Measurements from ENCODE around the gene FARP1. TPM values are rescaled to one million over a fixed set of nuclear protein-coding genes. Genes with fewer than 3 reads are reported as not detected.

The FARP1 gene
- polyA plus RNA-seq, 2 donors, result 2.2 to 2.3 TPM

DNA sequence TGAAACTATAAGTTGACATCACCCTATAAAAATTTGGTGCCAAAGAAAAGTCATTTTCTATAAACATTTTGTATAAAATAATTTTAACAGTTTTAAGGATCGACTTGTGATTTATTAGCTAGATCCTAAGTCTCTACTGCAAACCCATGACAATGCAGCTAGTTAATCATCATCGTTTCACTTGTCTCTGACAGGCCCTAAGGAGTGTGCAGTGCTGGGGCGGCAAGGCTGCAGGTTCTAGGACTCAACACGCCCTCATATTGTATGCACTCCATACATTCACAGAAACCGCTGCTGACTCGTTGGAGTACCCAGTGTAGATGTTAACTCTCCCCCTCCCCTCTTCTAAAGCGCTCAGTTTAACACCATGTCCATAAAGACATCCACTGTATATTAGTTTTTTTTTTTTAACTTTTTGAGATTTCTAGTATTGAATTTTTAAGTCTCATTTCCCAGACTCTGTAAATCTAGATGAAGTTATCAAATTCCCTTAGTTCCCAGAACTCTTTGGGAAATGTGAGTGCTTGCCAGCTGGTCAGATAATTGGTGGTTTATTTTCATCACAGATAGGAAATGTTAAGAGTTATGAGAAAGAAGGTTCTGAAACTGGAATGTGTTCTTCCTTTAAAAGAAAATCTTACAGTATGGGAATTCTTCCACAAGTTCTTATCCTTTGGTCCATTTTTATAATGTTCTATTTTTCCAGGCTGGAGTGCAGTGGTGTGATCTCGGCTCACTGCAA, 197.0 kb downstream of the FARP1 start:
- H3K9me3 ChIP-seq (ENCODE audit: control insufficient read depth in 2 of 2, insufficient read depth in 1 of 2, low read depth in 1 of 2, low read length in 1 of 2), result no peaks in the 10 kb centered on the region
- no peak overlapping the region for H3K27ac ChIP-seq (ENCODE audit: low read depth in 2 of 2, low read length in 1 of 2)
- no peaks in the 10 kb centered on the region for H3K27me3 ChIP-seq (ENCODE audit: control insufficient read depth in 1 of 2, insufficient read depth in 2 of 2, low read length in 2 of 2)
- no peaks in the 10 kb centered on the region for H3K4me1 ChIP-seq (ENCODE audit: control insufficient read depth in 2 of 2, insufficient read depth in 2 of 2, low read length in 1 of 2)
- H3K36me3 ChIP-seq (ENCODE audit: control insufficient read depth in 2 of 2, insufficient read depth in 2 of 2, low read length in 1 of 2), result no peaks in the 10 kb centered on the region
- WGBS, 2 donors, result 80 to 81% methylated on average over 8 of the region's 8 CpGs
- H3K4me3 ChIP-seq (ENCODE audit: low read depth in 1 of 2, low read length in 2 of 2), result no peak overlapping the region

- H3K27ac ChIP-seq (ENCODE audit: low read depth in 2 of 2, low read length in 1 of 2), result no peak overlapping the region
- 87 to 90% methylated on average over 4 of the region's 4 CpGs for WGBS, 2 donors
- no peak overlapping the region for H3K4me3 ChIP-seq (ENCODE audit: low read depth in 1 of 2, low read length in 2 of 2)
- H3K36me3 ChIP-seq (ENCODE audit: control insufficient read depth in 2 of 2, insufficient read depth in 2 of 2, low read length in 1 of 2), result no peaks in the 10 kb centered on the region
- no peaks in the 10 kb centered on the region for H3K4me1 ChIP-seq (ENCODE audit: control insufficient read depth in 2 of 2, insufficient read depth in 2 of 2, low read length in 1 of 2)
- H3K27me3 ChIP-seq (ENCODE audit: control insufficient read depth in 1 of 2, insufficient read depth in 2 of 2, low read length in 2 of 2), result no peaks in the 10 kb centered on the region
- H3K9me3 ChIP-seq (ENCODE audit: control insufficient read depth in 2 of 2, insufficient read depth in 1 of 2, low read depth in 1 of 2, low read length in 1 of 2), result no peaks in the 10 kb centered on the region
Observed at GRCh38 chr13:98342953-98343352, 200.1 kb downstream of the FARP1 start.

DNA sequence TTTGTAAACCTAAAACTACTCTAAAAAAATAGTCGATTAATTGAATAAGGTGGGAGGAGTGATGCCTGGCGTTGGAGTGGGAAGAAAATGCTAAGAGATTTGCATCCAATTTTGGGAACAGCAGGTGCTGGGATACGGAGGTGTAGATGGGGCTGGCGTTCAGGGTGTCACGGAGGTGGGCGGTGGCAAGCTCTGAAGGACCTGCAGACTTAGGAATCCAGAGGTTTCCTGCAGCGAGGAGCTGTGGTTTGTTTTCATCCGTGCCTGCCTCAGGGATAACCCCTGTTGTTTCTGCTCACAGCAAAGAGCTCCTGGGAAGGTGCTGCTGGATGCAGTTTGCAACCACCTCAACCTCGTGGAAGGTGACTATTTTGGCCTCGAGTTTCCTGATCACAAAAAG, 200.6 kb downstream of the FARP1 start:
- Histone ChIP-seq H3K36me3 (ENCODE audit: control insufficient read depth in 2 of 2, insufficient read depth in 2 of 2, low read length in 1 of 2) (no peaks in the 10 kb centered on the region), H3K27ac (ENCODE audit: low read depth in 2 of 2, low read length in 1 of 2) (no peak overlapping the region), H3K4me3 (ENCODE audit: low read depth in 1 of 2, low read length in 2 of 2) (no peak overlapping the region), H3K9me3 (ENCODE audit: control insufficient read depth in 2 of 2, insufficient read depth in 1 of 2, low read depth in 1 of 2, low read length in 1 of 2) (no peaks in the 10 kb centered on the region), H3K4me1 (ENCODE audit: control insufficient read depth in 2 of 2, insufficient read depth in 2 of 2, low read length in 1 of 2) (no peaks in the 10 kb centered on the region), H3K27me3 (ENCODE audit: control insufficient read depth in 1 of 2, insufficient read depth in 2 of 2, low read length in 2 of 2) (no peaks in the 10 kb centered on the region)
- 83 to 87% methylated on average over 10 of the region's 10 CpGs for WGBS, 2 donors

GRCh38 chr13:98344392-98344791, 201.5 kb downstream of the FARP1 start:
- no peak overlapping the region for H3K4me3 ChIP-seq (ENCODE audit: low read depth in 1 of 2, low read length in 2 of 2)
- H3K36me3 ChIP-seq (ENCODE audit: control insufficient read depth in 2 of 2, insufficient read depth in 2 of 2, low read length in 1 of 2), result no peaks in the 10 kb centered on the region
- 90% methylated on average over 10 of the region's 10 CpGs for WGBS, 2 donors
- no peaks in the 10 kb centered on the region for H3K9me3 ChIP-seq (ENCODE audit: control insufficient read depth in 2 of 2, insufficient read depth in 1 of 2, low read depth in 1 of 2, low read length in 1 of 2)
- no peaks in the 10 kb centered on the region for H3K4me1 ChIP-seq (ENCODE audit: control insufficient read depth in 2 of 2, insufficient read depth in 2 of 2, low read length in 1 of 2)
- H3K27ac ChIP-seq (ENCODE audit: low read depth in 2 of 2, low read length in 1 of 2), result no peak overlapping the region
- H3K27me3 ChIP-seq (ENCODE audit: control insufficient read depth in 1 of 2, insufficient read depth in 2 of 2, low read length in 2 of 2), result no peaks in the 10 kb centered on the region

GRCh38 chr13:98345107-98345935, 202.4 kb downstream of the FARP1 start:
- Histone ChIP-seq H3K9me3 (ENCODE audit: control insufficient read depth in 2 of 2, insufficient read depth in 1 of 2, low read depth in 1 of 2, low read length in 1 of 2) (no peaks in the 10 kb centered on the region), H3K4me3 (ENCODE audit: low read depth in 1 of 2, low read length in 2 of 2) (no peak overlapping the region), H3K27me3 (ENCODE audit: control insufficient read depth in 1 of 2, insufficient read depth in 2 of 2, low read length in 2 of 2) (no peaks in the 10 kb centered on the region), H3K27ac (ENCODE audit: low read depth in 2 of 2, low read length in 1 of 2) (no peak overlapping the region), H3K4me1 (ENCODE audit: control insufficient read depth in 2 of 2, insufficient read depth in 2 of 2, low read length in 1 of 2) (no peaks in the 10 kb centered on the region), H3K36me3 (ENCODE audit: control insufficient read depth in 2 of 2, insufficient read depth in 2 of 2, low read length in 1 of 2) (no peaks in the 10 kb centered on the region)
- 79 to 86% methylated on average over 12 of the region's 12 CpGs for WGBS, 2 donors

- 90 to 94% methylated on average over 10 of the region's 10 CpGs for WGBS, 2 donors
- Histone ChIP-seq H3K9me3 (ENCODE audit: control insufficient read depth in 2 of 2, insufficient read depth in 1 of 2, low read depth in 1 of 2, low read length in 1 of 2) (no peaks in the 10 kb centered on the region), H3K27ac (ENCODE audit: low read depth in 2 of 2, low read length in 1 of 2) (no peak overlapping the region), H3K27me3 (ENCODE audit: control insufficient read depth in 1 of 2, insufficient read depth in 2 of 2, low read length in 2 of 2) (no peaks in the 10 kb centered on the region), H3K4me1 (ENCODE audit: control insufficient read depth in 2 of 2, insufficient read depth in 2 of 2, low read length in 1 of 2) (no peaks in the 10 kb centered on the region), H3K36me3 (ENCODE audit: control insufficient read depth in 2 of 2, insufficient read depth in 2 of 2, low read length in 1 of 2) (no peaks in the 10 kb centered on the region), H3K4me3 (ENCODE audit: low read depth in 1 of 2, low read length in 2 of 2) (no peak overlapping the region)
Observed at GRCh38 chr13:98346904-98347636, 204.2 kb downstream of the FARP1 start.

DNA sequence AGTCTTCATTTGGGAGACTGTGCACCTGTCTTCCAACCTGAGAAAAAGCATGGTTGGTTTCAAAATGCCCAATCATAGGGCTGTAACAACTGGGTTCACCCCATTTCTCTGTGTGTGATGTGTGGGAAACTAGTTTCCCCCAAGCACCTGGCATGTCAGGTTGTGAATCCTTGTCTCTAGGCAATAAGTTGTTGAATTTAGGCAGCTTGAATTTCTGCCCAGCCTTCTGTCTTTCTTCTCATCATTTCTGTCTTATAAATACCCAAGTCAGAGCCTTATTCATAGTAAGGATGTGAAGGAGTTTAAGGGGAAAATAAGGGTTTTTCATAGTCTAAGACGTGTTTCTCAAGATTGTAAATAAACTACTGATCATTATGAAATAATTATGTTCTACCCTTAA, 204.9 kb downstream of the FARP1 start:
- Histone ChIP-seq H3K9me3 (ENCODE audit: control insufficient read depth in 2 of 2, insufficient read depth in 1 of 2, low read depth in 1 of 2, low read length in 1 of 2) (no peaks in the 10 kb centered on the region), H3K27ac (ENCODE audit: low read depth in 2 of 2, low read length in 1 of 2) (no peak overlapping the region), H3K4me3 (ENCODE audit: low read depth in 1 of 2, low read length in 2 of 2) (no peak overlapping the region), H3K36me3 (ENCODE audit: control insufficient read depth in 2 of 2, insufficient read depth in 2 of 2, low read length in 1 of 2) (no peaks in the 10 kb centered on the region), H3K27me3 (ENCODE audit: control insufficient read depth in 1 of 2, insufficient read depth in 2 of 2, low read length in 2 of 2) (no peaks in the 10 kb centered on the region), H3K4me1 (ENCODE audit: control insufficient read depth in 2 of 2, insufficient read depth in 2 of 2, low read length in 1 of 2) (no peaks in the 10 kb centered on the region)
- 89 to 90% methylated on average over 1 of the region's 1 CpG for WGBS, 2 donors

GRCh38 chr13:98348466-98349200, 205.7 kb downstream of the FARP1 start:
- H3K36me3 ChIP-seq (ENCODE audit: control insufficient read depth in 2 of 2, insufficient read depth in 2 of 2, low read length in 1 of 2), result no peaks in the 10 kb centered on the region
- H3K4me1 ChIP-seq (ENCODE audit: control insufficient read depth in 2 of 2, insufficient read depth in 2 of 2, low read length in 1 of 2), result no peaks in the 10 kb centered on the region
- WGBS, 2 donors, result 46 to 66% methylated on average over 16 of the region's 16 CpGs
- no peak overlapping the region for H3K4me3 ChIP-seq (ENCODE audit: low read depth in 1 of 2, low read length in 2 of 2)
- no peaks in the 10 kb centered on the region for H3K27me3 ChIP-seq (ENCODE audit: control insufficient read depth in 1 of 2, insufficient read depth in 2 of 2, low read length in 2 of 2)
- H3K9me3 ChIP-seq (ENCODE audit: control insufficient read depth in 2 of 2, insufficient read depth in 1 of 2, low read depth in 1 of 2, low read length in 1 of 2), result no peaks in the 10 kb centered on the region
- H3K27ac ChIP-seq (ENCODE audit: low read depth in 2 of 2, low read length in 1 of 2), result no peak overlapping the region

- H3K9me3 ChIP-seq (ENCODE audit: control insufficient read depth in 2 of 2, insufficient read depth in 1 of 2, low read depth in 1 of 2, low read length in 1 of 2), result no peaks in the 10 kb centered on the region
- no peaks in the 10 kb centered on the region for H3K4me1 ChIP-seq (ENCODE audit: control insufficient read depth in 2 of 2, insufficient read depth in 2 of 2, low read length in 1 of 2)
- no peaks in the 10 kb centered on the region for H3K27me3 ChIP-seq (ENCODE audit: control insufficient read depth in 1 of 2, insufficient read depth in 2 of 2, low read length in 2 of 2)
- H3K4me3 ChIP-seq (ENCODE audit: low read depth in 1 of 2, low read length in 2 of 2), result no peak overlapping the region
- no peak overlapping the region for H3K27ac ChIP-seq (ENCODE audit: low read depth in 2 of 2, low read length in 1 of 2)
- WGBS, 2 donors, result 82 to 84% methylated on average over 11 of the region's 11 CpGs
- H3K36me3 ChIP-seq (ENCODE audit: control insufficient read depth in 2 of 2, insufficient read depth in 2 of 2, low read length in 1 of 2), result no peaks in the 10 kb centered on the region
Observed at GRCh38 chr13:98349731-98350305, 206.9 kb downstream of the FARP1 start.
